NCI-H128 (cell line): Measurements from ENCODE around the gene KIF13A.
"Not testable (repeated sequence)": the region's sequence is repeated elsewhere in the genome, so short reads cannot be mapped to it uniquely, and the experiment has no call there.

Source experiments
- DNase-seq: peaks from one replicate; lab custom pipeline; 2025; ENCODE audit not compliant: unreplicated experiment; lab: John Stamatoyannopoulos, UW

Gene KIF13A

DNA sequence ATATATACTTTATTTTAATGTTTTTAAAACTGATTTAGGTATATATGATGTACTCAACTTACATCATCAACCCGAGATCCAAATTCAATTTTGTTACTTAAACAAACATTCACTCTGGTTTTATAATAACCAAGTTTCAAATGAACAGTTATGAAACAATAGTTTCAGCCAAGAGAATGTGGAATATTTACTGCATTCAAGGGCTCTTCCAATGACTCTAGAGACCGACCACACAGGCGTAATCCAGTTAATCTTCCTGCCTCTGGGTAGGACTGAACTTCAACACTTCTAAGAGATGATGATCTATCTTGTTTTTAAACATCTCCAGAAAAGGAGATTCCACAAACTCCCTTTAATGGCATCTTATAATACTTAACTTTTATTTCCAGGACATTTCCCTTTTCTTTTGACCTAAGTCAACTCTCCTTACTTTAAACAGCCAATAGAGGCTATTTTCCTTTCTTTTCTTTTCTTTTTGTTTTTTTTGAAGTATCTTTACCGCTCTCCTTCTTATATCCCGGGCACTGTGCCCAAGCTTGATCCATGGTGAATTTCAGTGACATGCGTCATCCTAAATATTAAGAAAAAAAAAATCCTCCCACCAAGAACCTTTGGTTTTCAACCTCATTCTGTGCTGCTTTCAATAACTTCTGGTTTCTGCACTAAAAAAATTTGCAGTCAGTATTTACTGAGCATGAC, 110.1 kb downstream of the KIF13A start:
- DNase-seq, result no peak

DNA sequence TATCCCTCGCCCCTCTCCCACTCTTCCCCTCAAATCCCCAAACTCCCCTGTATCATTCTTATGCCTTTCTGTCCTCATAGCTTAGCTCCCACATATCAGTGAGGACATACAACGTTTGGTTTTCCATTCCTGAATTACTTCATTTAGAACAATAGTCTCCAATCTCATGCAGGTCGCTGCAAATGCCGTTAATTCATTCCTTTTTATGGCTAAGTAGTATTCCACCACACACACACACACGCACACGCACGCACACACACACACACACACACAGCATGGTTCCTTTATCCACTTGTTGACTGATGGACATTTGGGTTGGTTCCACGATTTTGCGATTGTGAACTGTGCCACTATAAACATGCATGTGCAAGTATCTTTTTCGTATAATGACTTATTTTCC, 112.7 kb downstream of the KIF13A start:
- no peak for DNase-seq

DNA sequence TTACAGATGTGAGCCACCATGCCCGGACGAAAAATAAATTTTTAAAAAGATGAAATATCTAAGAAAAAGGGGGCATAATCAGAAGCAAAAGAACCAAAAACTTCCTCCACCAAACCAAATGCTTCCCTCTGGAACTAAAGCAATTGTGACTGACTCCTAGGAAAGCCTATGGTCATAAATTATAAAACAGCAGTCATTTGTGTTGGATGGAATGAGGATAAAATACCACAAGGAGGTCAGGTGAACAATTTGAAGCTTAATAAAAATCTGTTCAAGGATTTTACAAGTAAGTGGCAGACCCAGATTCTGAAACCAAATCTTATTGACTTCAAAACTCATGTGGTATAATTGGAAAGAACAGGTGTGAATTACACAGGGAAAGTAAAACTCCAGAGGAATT, 114.5 kb downstream of the KIF13A start:
- DNase-seq, result no peak

DNA sequence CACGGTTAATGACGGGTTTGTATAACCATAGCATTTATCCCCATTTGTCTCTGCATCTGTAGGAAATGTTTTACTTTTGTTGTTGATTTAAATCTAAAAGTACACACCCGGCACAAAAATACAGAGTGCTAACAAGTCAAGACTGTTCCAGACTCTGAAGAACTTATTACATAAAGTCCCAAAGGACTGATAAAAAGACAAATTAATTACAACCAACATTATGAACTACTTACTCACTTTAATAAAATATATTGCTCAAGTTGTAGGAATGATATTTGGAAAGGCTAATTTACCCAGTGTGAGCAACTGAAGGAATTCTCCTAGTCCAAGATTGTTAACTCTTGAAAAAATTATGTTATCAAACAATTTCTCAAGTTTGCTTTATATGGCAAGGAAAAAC, 115.6 kb downstream of the KIF13A start:
- DNase-seq, result no peak

DNA sequence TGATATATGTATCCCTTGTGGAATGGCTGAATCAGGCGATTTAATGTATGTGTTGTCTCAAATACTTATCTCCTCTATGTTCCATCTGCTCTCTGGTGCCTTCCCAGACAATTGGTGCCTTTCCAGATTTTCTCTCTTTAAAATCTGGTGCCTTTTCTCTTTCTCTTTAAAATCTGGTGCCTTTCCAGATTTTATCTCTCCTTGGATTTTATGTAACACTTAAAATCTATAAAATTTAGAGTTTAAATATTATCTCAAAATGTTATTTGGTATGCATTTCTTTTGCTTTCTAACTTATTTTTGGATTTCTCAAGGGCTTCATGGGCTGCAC, 116.3 kb downstream of the KIF13A start:
- DNase-seq, result no peak

DNA sequence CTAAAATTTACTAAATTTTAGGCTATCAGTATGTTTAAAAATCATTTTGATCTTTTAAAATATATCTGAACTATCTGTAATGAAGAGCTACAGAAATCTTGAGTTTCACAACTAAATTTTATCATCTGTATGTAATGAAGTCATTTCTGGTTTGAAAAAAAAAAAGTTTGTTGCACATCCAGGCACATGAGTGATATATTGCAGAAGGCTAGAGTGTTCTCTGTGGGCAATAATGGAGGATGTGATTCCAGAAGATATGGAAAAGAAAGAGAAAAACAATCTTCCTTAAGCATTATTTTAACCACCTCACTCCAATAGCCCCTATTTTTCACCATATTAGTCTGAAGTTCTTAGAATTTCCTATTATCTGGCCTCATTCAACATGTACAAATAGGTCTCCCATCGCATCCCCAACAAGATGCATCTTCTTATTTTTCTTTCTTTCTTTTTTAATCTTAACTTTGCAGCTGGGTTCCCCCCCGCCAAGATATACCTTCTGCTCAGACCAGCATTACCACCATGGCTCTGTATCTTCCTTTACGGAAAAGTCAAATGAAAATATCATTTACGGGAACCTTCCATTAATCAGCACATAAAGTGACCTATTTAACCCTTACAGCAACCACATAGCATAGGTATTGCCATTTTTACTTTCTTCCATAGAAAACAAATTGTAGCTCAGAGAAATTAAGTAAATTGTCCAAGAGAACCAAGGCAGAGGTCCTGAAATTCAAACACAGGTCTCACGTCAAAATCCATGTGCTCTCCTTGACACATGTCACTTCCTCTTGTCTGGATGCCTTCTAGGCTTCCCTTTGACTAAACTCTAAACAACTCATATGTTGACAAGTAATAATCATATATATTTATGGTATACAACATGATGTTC, 116.9 kb downstream of the KIF13A start:
- DNase-seq, result no peak

DNA sequence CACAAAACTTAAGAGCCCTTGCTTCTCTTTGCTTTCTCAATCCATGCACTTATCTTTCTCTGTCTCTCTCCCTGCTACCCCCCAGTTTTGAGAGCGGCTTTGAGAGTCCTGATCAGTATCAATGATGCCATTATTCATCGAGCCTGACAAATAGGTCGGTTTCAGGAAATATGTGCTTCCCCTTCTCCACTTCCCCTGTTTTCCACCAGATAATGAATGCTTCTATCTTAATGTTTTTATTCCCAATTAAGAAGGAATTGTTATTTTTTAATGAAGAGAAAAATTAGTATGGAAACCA, 117.7 kb downstream of the KIF13A start:
- no peak for DNase-seq

DNA sequence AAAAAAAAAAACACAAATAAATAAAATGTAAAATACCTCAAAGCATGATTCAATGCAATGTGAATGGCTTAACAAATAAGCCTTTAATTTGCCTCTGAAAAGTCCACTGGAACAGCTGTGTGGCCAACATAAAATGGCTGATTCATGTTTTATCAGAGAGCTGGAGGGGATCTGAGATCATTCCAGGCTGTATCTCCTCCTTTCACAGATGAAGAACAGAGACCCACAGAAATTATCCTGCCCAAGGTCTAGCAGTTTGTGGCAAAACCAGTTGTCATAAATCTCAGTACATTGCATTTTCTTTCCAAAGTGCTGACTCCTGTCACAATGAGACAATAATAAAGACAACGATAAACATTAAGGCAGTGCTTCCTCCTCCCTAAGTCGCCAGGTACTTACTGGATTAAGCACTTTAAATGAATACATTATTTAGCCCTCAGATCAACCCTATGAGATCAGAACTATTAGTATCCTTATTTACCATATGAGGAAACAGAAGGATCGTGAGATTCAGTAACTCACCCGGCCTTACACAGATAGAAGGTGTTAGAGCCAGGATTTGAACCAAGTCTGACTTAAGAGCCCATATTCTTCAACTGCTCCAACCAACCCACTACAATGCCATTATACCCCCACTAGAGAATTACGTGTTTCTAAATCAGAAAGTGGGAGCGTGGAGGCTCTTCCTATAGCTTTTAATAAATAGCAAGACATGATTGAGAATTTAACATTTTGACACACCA, 118.3 kb downstream of the KIF13A start:
- DNase-seq, result no peak

DNA sequence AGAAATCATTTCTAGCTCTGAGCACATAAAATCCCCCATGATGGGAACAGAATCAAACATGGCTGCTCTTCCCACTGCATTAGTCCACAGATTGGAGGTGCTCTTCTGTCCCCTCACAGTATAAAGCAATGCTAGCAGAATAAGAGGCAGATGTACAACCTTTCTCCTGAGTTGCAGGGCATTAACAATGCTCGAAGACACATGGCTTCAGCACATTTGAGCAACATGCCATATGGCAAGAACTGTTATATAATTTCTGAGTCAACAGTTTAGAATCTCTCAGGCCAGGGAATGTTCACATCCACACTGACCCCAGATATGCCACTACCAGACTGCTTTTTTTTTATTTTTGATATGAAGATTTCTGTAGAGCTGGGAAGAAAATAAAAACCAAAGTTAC, 119.6 kb downstream of the KIF13A start:
- DNase-seq, result no peak

DNA sequence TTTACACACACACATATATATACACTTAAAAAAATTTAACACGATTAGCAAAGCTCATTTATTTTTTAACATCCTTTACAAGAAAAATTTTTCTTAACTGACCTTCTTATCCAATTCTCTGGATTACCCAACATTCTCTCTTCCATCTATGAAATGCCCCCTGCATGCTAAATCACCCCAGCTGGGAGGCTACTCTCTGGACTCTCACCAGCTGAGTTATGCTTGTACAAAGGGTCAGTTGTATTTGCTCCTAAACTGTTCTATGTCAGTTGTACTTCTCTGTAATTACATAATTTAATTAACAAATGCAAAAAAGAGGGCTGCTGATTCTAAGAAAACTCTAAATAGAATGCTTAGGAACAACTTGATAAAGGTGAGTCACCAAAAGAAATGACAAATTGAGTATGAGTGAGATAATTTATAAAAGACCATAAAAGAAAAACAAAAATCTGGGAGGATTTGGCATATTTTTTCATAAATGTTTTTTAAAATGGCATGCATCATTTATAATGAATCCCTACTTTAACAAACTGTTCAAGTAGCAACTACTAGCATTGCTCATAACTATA, 120.5 kb downstream of the KIF13A start:
- DNase-seq, result no peak

DNA sequence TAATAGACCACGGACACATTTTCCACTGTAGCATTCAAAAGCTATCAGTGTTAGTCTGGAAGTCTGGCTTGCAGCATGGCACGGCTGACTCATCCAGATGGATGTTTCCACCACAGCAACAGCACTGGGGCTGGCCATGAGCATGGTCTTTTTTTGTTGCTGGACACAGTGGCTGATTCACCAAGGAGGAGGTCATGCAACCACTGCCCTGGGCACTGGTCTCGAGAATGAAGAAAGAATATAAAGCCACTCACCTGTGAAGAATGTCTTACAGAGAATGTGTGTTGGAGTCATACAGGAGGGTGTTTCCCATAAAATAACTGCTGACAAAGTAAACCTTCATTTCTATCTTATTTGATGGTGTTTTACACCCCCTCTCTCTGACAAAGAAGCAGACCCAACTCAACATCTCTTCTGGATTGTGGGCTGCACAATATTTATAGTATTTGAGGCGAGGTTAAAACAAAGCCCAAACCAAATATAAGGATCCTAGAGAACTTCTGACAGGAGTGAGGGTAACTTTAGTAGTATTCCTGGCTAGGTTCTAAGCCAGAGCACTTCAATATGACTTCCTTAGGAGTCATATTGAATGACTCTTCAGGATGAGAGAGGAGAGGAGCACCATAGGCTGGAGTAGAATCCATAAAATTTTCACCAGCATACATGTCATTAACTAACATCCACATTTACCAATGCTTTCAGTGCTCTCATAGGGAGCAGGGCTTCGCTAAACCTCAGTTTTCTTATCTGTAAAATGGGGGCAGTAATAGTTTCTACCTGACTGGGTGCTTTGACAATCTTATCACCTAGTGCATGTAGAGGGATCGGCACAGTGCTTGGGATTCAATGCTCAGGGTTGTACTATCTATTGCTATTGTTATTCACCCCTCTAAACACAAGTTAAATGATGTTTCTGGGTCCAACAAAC, 121.4 kb downstream of the KIF13A start:
- no peak for DNase-seq

DNA sequence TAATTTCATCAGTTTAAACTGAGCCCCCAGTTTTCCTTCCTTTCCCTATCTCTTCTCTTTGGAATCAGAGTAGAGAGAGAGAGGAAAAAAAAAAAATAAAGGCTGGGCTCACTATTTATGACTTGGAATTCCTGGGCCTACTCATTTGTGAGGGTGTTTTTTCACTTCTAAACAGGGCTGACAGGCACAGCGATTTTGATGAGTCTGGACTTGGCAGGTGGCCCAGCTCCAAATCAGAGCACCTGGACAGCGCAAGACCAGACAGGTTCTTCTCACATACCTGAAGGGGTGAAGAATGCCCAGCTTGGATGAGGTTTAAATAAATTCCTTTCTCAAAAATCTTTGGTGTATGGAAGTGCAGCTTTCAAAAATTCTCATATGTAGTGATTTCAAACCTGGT, 122.2 kb downstream of the KIF13A start:
- DNase-seq, result no peak

DNA sequence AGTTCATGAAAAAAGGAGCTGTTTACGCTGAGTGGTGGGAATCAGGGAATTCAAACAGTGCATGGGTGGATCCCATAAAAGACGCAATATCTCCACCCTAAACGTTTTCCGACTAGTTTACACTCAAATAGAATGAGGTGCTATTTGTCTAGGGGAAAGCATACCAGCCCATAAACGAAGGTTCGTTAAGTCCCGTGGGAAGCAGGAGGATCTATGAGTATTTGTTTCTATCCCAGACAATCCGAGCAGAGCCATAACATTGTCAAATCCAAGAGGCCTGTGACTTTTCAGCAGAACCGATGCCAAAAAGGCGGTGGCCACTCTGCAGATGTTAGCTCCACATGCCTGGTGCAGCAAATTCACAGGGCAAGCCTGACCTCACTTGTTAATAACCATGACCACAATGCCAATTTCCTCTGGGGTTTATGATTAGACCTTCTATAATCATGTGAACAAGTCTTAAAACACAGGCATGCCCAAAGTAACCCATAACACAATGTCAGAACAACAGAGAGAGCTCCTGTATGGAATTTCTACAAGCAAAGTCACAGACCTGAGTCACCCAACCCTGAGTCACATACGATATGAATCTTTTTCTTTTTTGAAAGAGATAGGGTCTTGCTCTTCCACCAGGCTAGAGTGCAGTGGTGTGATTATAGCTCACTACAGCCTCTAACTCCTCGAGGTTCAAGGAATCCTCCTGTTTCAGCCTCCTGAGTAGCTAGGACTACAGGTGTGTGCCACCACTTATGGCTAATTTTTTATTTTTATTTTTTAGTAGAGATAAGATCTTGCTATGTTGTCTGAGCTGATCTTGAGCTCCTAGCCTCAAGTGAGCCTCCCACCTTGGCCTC, 123.3 kb downstream of the KIF13A start:
- no peak for DNase-seq

DNA sequence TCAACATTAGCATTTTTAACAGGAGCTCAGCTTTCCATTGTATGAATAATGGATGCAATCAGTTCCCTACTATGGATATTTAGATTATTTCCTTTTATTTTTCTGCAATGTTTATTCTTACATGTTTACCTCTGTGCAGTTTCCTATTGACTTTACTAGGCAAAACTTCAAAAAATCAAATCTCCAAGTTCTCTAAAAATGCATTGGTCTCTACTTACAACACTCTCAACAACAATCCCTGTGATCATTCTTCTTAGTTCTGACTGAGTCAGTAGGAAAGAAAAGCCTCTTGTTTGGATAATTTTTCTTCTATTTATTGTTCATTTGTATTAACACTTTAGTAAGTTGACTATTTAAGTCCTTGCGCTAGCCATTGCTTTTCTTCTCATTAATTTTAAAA, 126.1 kb downstream of the KIF13A start:
- no peak for DNase-seq

DNA sequence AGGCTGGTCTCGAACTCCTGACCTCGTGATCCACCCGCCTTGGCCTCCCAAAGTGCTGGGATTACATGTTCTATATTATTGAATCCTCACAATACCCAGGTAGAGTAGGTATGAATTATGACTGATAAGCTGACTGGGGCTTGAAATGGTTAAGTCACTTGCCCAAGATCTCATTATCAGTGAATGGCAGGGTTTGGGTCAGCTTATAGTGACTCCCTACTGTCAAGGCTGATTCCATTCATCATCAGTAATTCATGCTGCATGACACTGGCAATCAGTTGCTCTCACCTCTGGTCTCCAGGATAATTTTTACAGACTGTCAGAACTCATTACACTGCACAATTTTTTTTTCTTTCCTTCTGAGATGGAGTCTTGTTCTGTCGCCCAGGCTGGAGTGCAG, 127.6 kb downstream of the KIF13A start:
- no peak for DNase-seq

DNA sequence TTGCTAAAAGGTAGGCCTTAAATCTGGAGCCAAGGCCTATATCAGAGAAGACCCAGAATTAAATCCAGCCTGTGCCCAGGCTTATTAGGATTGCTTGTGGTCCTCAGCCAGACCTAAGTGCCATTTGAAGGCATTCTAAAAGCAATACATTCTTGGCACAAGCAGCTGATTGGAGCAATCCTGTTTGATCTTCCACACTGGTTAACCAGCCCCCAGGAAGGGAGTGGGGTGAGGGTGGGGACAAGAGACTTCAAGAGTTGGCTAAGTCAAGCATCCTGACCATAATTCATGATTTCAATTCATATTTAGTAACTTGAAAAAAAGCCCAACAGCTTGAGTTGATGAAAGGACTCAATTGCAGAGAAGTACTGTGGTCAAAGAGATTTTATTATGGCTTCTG, 128.9 kb downstream of the KIF13A start:
- no peak for DNase-seq

DNA sequence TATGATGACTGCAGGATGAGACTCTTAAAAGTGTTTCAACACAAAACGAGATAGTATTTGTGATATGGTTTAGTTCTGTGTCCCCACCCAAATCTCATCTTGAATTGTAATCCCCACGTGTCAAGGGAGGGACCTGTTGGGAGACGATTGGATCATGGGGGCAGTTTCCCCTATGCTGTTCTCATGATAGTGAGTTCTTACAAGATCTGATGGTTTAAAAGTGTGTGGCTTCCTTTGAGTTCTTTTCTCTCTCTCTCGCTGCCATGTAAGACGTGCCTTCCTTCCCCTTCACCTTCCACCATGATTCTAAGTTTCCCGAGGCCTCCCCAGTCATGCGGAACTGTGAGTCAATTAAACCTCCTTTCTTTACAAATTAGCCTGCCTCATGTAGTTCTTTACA, 130.2 kb downstream of the KIF13A start:
- not testable (repeated sequence) for DNase-seq

DNA sequence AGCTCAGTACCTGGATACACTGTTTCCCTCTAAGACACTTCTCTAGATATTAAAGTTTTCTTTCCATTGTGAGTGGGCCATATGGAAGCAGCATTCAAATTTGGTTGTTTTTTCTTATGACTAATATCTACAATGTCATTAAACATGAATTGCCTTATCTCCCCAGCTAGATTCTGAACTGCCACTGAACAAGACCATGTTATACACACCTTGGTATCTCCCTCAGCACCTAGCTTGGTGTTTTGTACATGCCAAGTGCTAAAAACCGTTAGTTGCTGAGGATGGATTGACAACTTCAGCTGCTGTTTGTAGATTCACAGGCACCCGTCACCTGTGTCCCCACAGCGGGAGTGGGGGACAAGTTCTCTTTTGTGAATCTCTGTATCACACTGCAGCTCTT, 131.1 kb downstream of the KIF13A start:
- DNase-seq, result no peak

DNA sequence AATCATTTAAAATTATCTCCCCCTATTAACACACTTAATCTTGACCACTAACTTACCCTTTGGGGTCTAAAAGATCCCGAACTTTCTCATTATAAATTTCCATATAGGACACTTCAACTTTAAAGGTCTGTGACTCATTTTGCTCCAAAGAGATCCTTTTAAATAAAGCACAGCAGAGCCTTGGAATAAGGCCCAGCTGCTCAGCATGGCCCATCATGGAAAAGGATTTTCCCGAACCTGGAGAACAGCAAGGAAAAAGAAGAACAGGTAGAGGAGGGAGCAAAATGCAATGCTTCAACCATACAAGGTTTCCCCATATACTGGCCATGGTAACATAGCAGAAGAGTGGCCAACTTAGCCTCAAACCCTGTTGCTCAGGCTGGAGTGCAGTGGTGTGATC, 132.1 kb downstream of the KIF13A start:
- DNase-seq, result no peak

DNA sequence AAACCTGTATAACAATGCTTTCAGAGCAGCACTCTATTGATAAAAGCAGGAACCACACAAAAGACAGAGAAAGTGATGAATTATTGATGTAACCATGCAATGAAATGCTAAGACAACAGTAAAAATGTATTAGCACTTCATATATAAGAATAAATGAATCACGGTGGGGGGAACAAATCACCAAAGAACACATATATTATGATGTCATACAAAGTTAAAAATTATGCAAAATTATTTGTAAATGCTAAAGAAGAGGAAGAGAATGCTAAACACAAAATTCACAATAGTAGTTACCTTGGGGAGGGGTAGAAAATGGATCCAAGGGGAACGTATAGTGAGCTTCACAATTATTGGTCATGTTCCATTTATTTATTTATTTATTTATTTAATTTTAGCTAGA, 133.9 kb downstream of the KIF13A start:
- DNase-seq, result no peak
